ENCODE data around the gene PLSCR1.

Gene PLSCR1

GRCh38 chr3:146561463-146561862 lies 17.1 kb upstream of the PLSCR1 start:
- H3K9me3 ChIP-seq = no peaks in the 10 kb centered on the region
- no peaks in the 10 kb centered on the region for H3K36me3 ChIP-seq (replicated peaks)
- in situ Hi-C loops (cut with MboI; ENCODE audit: low sequenced_read_pairs) = no loop called here
- no peaks in the 10 kb centered on the region for H3K4me1 ChIP-seq
- H3K4me3 ChIP-seq = no peak overlapping the region
- no peak for DNase-seq (ENCODE audit: low spot score in 2 of 2)
- no peaks in the 10 kb centered on the region for H3K27me3 ChIP-seq (ENCODE audit: low read depth)

GRCh38 chr3:146560678-146561077 lies 16.3 kb upstream of the PLSCR1 start:
- H3K4me1 ChIP-seq = no peaks in the 10 kb centered on the region
- no peaks in the 10 kb centered on the region for H3K27me3 ChIP-seq (ENCODE audit: low read depth)
- in situ Hi-C loops (cut with MboI; ENCODE audit: low sequenced_read_pairs) = no loop called here
- DNase-seq (ENCODE audit: low spot score in 2 of 2) = no peak
- H3K9me3 ChIP-seq = no peaks in the 10 kb centered on the region
- no peak overlapping the region for H3K4me3 ChIP-seq
- H3K36me3 ChIP-seq (replicated peaks) = no peaks in the 10 kb centered on the region

- H3K9me3 ChIP-seq = no peaks in the 10 kb centered on the region
- H3K4me1 ChIP-seq = no peaks in the 10 kb centered on the region
- H3K27me3 ChIP-seq (ENCODE audit: low read depth) = no peaks in the 10 kb centered on the region
- no peak overlapping the region for H3K4me3 ChIP-seq
- no peaks in the 10 kb centered on the region for H3K36me3 ChIP-seq (replicated peaks)
- no peak for DNase-seq (ENCODE audit: low spot score in 2 of 2)
- in situ Hi-C loops (cut with MboI; ENCODE audit: low sequenced_read_pairs) = no loop called here
These were observed 15.0 kb upstream of the PLSCR1 start for GRCh38 chr3:146559388-146559787.

GRCh38 chr3:146558781-146559180 lies 14.4 kb upstream of the PLSCR1 start:
- in situ Hi-C loops (cut with MboI; ENCODE audit: low sequenced_read_pairs) = no loop called here
- no peaks in the 10 kb centered on the region for H3K36me3 ChIP-seq (replicated peaks)
- no peak for DNase-seq (ENCODE audit: low spot score in 2 of 2)
- no peaks in the 10 kb centered on the region for H3K27me3 ChIP-seq (ENCODE audit: low read depth)
- no peak overlapping the region for H3K4me3 ChIP-seq
- no peaks in the 10 kb centered on the region for H3K4me1 ChIP-seq
- H3K9me3 ChIP-seq = no peaks in the 10 kb centered on the region

GRCh38 chr3:146557745-146558144 lies 13.3 kb upstream of the PLSCR1 start:
- in situ Hi-C loops (cut with MboI; ENCODE audit: low sequenced_read_pairs) = no loop called here
- Histone ChIP-seq H3K4me1 (no peaks in the 10 kb centered on the region), H3K27me3 (ENCODE audit: low read depth) (no peaks in the 10 kb centered on the region), H3K9me3 (no peaks in the 10 kb centered on the region), H3K36me3 (replicated peaks) (no peaks in the 10 kb centered on the region), H3K4me3 (no peak overlapping the region)
- no peak for DNase-seq (ENCODE audit: low spot score in 2 of 2)

- Histone ChIP-seq H3K4me3 (no peak overlapping the region), H3K27me3 (ENCODE audit: low read depth) (no peaks in the 10 kb centered on the region), H3K4me1 (peaks cover 5% of the 10 kb centered on the region), H3K36me3 (replicated peaks) (no peaks in the 10 kb centered on the region), H3K9me3 (no peaks in the 10 kb centered on the region)
- DNase-seq (ENCODE audit: low spot score in 2 of 2) = no peak
- in situ Hi-C loops (cut with MboI; ENCODE audit: low sequenced_read_pairs) = no loop called here
These were observed 10.9 kb upstream of the PLSCR1 start for GRCh38 chr3:146555311-146555710.

- no peak for DNase-seq (ENCODE audit: low spot score in 2 of 2)
- no peaks in the 10 kb centered on the region for H3K9me3 ChIP-seq
- H3K4me3 ChIP-seq = no peak overlapping the region
- H3K27me3 ChIP-seq (ENCODE audit: low read depth) = no peaks in the 10 kb centered on the region
- in situ Hi-C loops (cut with MboI; ENCODE audit: low sequenced_read_pairs) = no loop called here
- H3K36me3 ChIP-seq (replicated peaks) = no peaks in the 10 kb centered on the region
- peaks cover 12% of the 10 kb centered on the region for H3K4me1 ChIP-seq
These were observed 9.8 kb upstream of the PLSCR1 start for GRCh38 chr3:146554151-146554760.

- in situ Hi-C loops (cut with MboI; ENCODE audit: low sequenced_read_pairs) = no loop called here
- peak in 1 of 2 experiments; percentile 33 for DNase-seq (ENCODE audit: low spot score in 2 of 2)
- no peaks in the 10 kb centered on the region for H3K9me3 ChIP-seq
These were observed 6.5 kb upstream of the PLSCR1 start for GRCh38 chr3:146550743-146551510.

GRCh38 chr3:146550070-146550615 lies 5.7 kb upstream of the PLSCR1 start:
- H3K4me3 ChIP-seq = no peak overlapping the region
- H3K4me1 ChIP-seq = peaks cover 13% of the 10 kb centered on the region
- in situ Hi-C loops (cut with MboI; ENCODE audit: low sequenced_read_pairs) = no loop called here
- no peaks in the 10 kb centered on the region for H3K9me3 ChIP-seq
- no peaks in the 10 kb centered on the region for H3K36me3 ChIP-seq (replicated peaks)
- no peaks in the 10 kb centered on the region for H3K27me3 ChIP-seq (ENCODE audit: low read depth)
- no peak for DNase-seq (ENCODE audit: low spot score in 2 of 2)

More at GRCh38 chr3:146550743-146551510, 6.5 kb upstream of the PLSCR1 start:
- H3K27me3 ChIP-seq (ENCODE audit: low read depth) = no peaks in the 10 kb centered on the region
- no peaks in the 10 kb centered on the region for H3K36me3 ChIP-seq (replicated peaks)
- H3K4me1 ChIP-seq = peaks cover 12% of the 10 kb centered on the region
- H3K4me3 ChIP-seq = no peak overlapping the region

GRCh38 chr3:146547235-146547835 lies 2.9 kb upstream of the PLSCR1 start:
- H3K27me3 ChIP-seq (ENCODE audit: low read depth) = no peaks in the 10 kb centered on the region
- in situ Hi-C loops (cut with MboI; ENCODE audit: low sequenced_read_pairs) = no loop called here

GRCh38 chr3:146546366-146546965 lies 2.1 kb upstream of the PLSCR1 start:
- Histone ChIP-seq H3K4me3 (no peak overlapping the region), H3K4me1 (peaks cover 28% of the 10 kb centered on the region), H3K27me3 (ENCODE audit: low read depth) (no peaks in the 10 kb centered on the region), H3K9me3 (no peaks in the 10 kb centered on the region), H3K36me3 (replicated peaks) (peaks cover 2% of the 10 kb centered on the region; the same call in 1 of the 2 replicates)
- no peak for DNase-seq (ENCODE audit: low spot score in 2 of 2)
- in situ Hi-C loops (cut with MboI; ENCODE audit: low sequenced_read_pairs) = no loop called here

More at GRCh38 chr3:146547235-146547835, 2.9 kb upstream of the PLSCR1 start:
- no peak overlapping the region for H3K4me3 ChIP-seq
- no peak for DNase-seq (ENCODE audit: low spot score in 2 of 2)
- no peaks in the 10 kb centered on the region for H3K36me3 ChIP-seq (replicated peaks)
- H3K9me3 ChIP-seq = no peaks in the 10 kb centered on the region
- H3K4me1 ChIP-seq = peaks cover 28% of the 10 kb centered on the region

- Histone ChIP-seq H3K36me3 (replicated peaks) (peaks cover 7% of the 10 kb centered on the region; the same call in 1 of the 2 replicates), H3K4me1 (peaks cover 20% of the 10 kb centered on the region), H3K9me3 (no peaks in the 10 kb centered on the region), H3K4me3 (peak overlapping the region; percentile 69), H3K27me3 (ENCODE audit: low read depth) (no peaks in the 10 kb centered on the region)
- in situ Hi-C loops (cut with MboI; ENCODE audit: low sequenced_read_pairs) = no loop called here
- no peak for DNase-seq (ENCODE audit: low spot score in 2 of 2)
These were observed 622 bp upstream of the PLSCR1 start for GRCh38 chr3:146544929-146545528.

- H3K9me3 ChIP-seq = no peaks in the 10 kb centered on the region
- no peak for DNase-seq (ENCODE audit: low spot score in 2 of 2)
- in situ Hi-C loops (cut with MboI; ENCODE audit: low sequenced_read_pairs) = no loop called here
- peaks cover 7% of the 10 kb centered on the region; the same call in 1 of the 2 replicates for H3K36me3 ChIP-seq (replicated peaks)
- H3K4me3 ChIP-seq = peak overlapping the region; percentile 69
- no peaks in the 10 kb centered on the region for H3K27me3 ChIP-seq (ENCODE audit: low read depth)
- peaks cover 16% of the 10 kb centered on the region for H3K4me1 ChIP-seq
These were observed 876 bp downstream of the PLSCR1 start for GRCh38 chr3:146543461-146544001.

Data from HAP-1 (cell line).